ENCODE data around the gene SRPK2.

The SRPK2 gene

GRCh38 chr7:105188201-105188600, 200.5 kb downstream of the SRPK2 start:
- Histone ChIP-seq H3F3A (ENCODE audit: insufficient read depth, low read length) (no peaks in the 10 kb centered on the region), H3K27ac (ENCODE audit: low read depth, low read length, poor library complexity, severe bottlenecking) (no peak overlapping the region), H3K27me3 (ENCODE audit: insufficient read depth, low read length) (no peaks in the 10 kb centered on the region), H3K4me1 (ENCODE audit: insufficient read depth, low read length, severe bottlenecking) (no peaks in the 10 kb centered on the region), H3K79me2 (ENCODE audit: insufficient read depth, low read length) (no peaks in the 10 kb centered on the region), H2AFZ (ENCODE audit: low read length) (no peak overlapping the region), H4K20me1 (ENCODE audit: insufficient read depth, low read length) (no peaks in the 10 kb centered on the region), H3K4me2 (ENCODE audit: low read length) (no peak overlapping the region), H3K9me3 (ENCODE audit: low read length) (no peaks in the 10 kb centered on the region), H3K36me3 (ENCODE audit: insufficient read depth, low read length) (no peaks in the 10 kb centered on the region), H3K9me2 (ENCODE audit: low read depth, low read length) (no peaks in the 10 kb centered on the region), H3K4me3 (ENCODE audit: low read depth, low read length, poor library complexity, severe bottlenecking) (no peak overlapping the region), H3K9ac (ENCODE audit: low read length) (no peak overlapping the region)
- TF ChIP-seq CTCF (IDR thresholded peaks at IDR 0.05; ENCODE audit: low read length), result no peak
- TF ChIP-seq EZH2 (IDR thresholded peaks at IDR 0.05; ENCODE audit: borderline replicate concordance, low read length), result no peak

GRCh38 chr7:105187302-105188169, 201.2 kb downstream of the SRPK2 start:
- no peaks in the 10 kb centered on the region for H3F3A ChIP-seq (ENCODE audit: insufficient read depth, low read length)
- no peaks in the 10 kb centered on the region for H3K27me3 ChIP-seq (ENCODE audit: insufficient read depth, low read length)
- H3K36me3 ChIP-seq (ENCODE audit: insufficient read depth, low read length), result no peaks in the 10 kb centered on the region
- H3K9ac ChIP-seq (ENCODE audit: low read length), result no peak overlapping the region
- H3K4me1 ChIP-seq (ENCODE audit: insufficient read depth, low read length, severe bottlenecking), result no peaks in the 10 kb centered on the region
- H3K79me2 ChIP-seq (ENCODE audit: insufficient read depth, low read length), result no peaks in the 10 kb centered on the region
- no peak overlapping the region for H3K27ac ChIP-seq (ENCODE audit: low read depth, low read length, poor library complexity, severe bottlenecking)
- no peaks in the 10 kb centered on the region for H4K20me1 ChIP-seq (ENCODE audit: insufficient read depth, low read length)
- H3K4me2 ChIP-seq (ENCODE audit: low read length), result no peak overlapping the region
- H3K4me3 ChIP-seq (ENCODE audit: low read depth, low read length, poor library complexity, severe bottlenecking), result no peak overlapping the region
- TF ChIP-seq CTCF (IDR thresholded peaks at IDR 0.05; ENCODE audit: low read length) (no peak), EZH2 (IDR thresholded peaks at IDR 0.05; ENCODE audit: borderline replicate concordance, low read length) (no peak)
- H3K9me3 ChIP-seq (ENCODE audit: low read length), result no peaks in the 10 kb centered on the region
- no peaks in the 10 kb centered on the region for H3K9me2 ChIP-seq (ENCODE audit: low read depth, low read length)
- no peak overlapping the region for H2AFZ ChIP-seq (ENCODE audit: low read length)

GRCh38 chr7:105185290-105186010, 203.3 kb downstream of the SRPK2 start:
- H3K36me3 ChIP-seq (ENCODE audit: insufficient read depth, low read length), result no peaks in the 10 kb centered on the region
- no peaks in the 10 kb centered on the region for H3K9me2 ChIP-seq (ENCODE audit: low read depth, low read length)
- no peak overlapping the region for H2AFZ ChIP-seq (ENCODE audit: low read length)
- no peaks in the 10 kb centered on the region for H3K27me3 ChIP-seq (ENCODE audit: insufficient read depth, low read length)
- no peak overlapping the region for H3K4me3 ChIP-seq (ENCODE audit: low read depth, low read length, poor library complexity, severe bottlenecking)
- no peak for TF ChIP-seq CTCF (IDR thresholded peaks at IDR 0.05; ENCODE audit: low read length)
- no peak for TF ChIP-seq EZH2 (IDR thresholded peaks at IDR 0.05; ENCODE audit: borderline replicate concordance, low read length)
- H3F3A ChIP-seq (ENCODE audit: insufficient read depth, low read length), result no peaks in the 10 kb centered on the region
- no peak overlapping the region for H3K27ac ChIP-seq (ENCODE audit: low read depth, low read length, poor library complexity, severe bottlenecking)
- no peak overlapping the region for H3K4me2 ChIP-seq (ENCODE audit: low read length)
- H3K9me3 ChIP-seq (ENCODE audit: low read length), result no peaks in the 10 kb centered on the region
- no peaks in the 10 kb centered on the region for H3K79me2 ChIP-seq (ENCODE audit: insufficient read depth, low read length)
- H3K4me1 ChIP-seq (ENCODE audit: insufficient read depth, low read length, severe bottlenecking), result no peaks in the 10 kb centered on the region
- no peaks in the 10 kb centered on the region for H4K20me1 ChIP-seq (ENCODE audit: insufficient read depth, low read length)
- H3K9ac ChIP-seq (ENCODE audit: low read length), result no peak overlapping the region

All from OCI-LY1 (cell line).